GM19467 (cell line): ENCODE data around the gene ADSS1.

Source experiments
- ATAC-seq: cut with Tn5 transposase; IDR thresholded peaks from one replicate; pipeline ENCODE4 v1.9.1; 2021; ENCODE audit warnings: mild to moderate bottlenecking, moderate library complexity; ENCODE audit not compliant: unreplicated experiment

ADSS1 gene

DNA sequence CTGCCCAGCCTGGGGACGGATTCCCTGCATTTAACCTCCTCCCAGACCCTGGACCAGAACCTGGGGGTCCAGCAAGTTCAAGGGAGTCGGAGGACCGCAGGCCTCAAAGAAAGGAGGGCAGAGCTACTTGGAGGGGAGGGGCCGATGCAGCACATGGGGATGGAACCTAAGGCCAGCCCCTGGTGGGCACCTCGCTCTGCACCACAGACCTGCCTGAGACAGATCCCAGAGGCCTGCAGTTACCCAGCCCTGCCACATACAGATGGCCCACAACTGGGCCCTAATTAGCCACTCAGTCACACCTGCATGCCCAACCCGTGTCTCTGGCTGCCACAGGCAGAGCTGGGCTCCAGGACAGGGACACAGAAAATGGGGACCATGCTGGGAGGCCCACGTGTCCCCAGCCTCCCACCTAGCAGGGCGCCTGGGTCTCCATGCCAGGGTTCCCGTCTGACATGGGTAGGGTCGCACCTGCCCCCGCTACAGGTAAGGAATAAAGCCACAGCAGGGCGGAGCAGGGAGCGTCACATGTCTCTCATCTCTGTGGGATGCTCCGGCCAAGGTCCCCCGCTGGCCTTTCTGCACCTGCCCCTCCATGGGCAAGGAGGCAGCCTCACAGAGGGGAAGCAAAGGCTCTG, 54.8 kb downstream of the ADSS1 start:
- no peak for ATAC-seq

DNA sequence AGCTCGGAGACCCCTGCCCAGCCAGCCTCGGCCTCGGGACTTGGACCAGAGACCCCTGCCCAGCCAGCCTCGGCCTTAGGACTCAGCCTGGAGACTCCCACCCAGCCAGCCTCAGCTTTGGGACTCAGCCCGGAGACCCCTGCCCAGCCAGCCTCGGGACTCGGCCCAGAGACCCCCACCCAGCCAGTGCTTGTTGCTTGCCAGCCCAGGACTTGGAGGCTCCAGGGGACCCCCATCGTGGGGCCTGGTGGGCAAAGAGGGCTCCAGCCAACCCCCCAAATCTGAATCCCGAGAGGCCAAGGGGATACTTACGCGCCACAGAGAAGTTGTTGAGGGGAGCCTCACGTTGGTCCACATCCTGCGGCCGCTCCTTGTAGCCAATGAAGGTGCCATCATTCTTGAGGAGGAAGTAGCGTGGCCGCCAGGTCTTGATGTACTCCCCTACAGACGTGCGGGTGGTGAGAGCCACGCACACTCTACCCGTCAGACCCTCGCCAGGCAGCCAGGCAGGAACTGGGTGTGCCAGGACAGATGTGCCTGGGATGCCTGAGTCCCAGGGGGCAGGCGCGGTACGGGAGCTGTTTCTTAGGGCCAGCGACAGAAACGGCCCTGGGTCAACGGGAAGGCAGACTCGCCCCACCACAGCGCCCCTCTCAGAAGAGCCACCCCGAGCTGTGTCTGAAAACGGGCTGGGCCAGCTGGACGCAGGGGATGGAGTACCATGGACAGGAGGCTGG, 55.9 kb downstream of the ADSS1 start:
- no peak for ATAC-seq

DNA sequence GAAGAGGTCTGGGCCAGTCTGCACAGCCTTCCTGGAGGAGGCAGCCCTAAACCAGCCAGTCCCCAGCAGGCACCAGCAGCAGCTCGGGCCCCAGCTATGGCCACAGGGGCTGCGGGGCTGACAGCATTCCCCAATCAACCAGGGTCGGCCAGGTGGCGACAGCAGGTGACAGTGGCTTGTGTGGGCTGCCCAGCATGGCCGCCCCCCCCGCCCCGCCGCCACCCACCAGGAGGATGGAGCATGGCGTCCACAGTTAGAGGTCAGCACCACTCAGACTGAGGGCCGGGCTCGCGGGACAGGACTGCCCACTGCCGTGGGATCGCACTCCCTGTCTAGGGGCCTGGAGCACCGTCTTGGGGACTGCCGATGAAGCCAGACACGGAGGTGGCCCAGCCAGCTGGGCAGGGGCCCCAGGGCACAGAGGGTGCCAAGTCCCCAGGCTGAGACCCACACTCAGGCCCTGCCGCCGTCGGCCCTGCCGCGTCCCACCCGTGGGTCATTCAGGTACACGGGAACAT, 56.5 kb downstream of the ADSS1 start:
- no peak for ATAC-seq

GRCh38 chr14:104781271-104782077, 57.4 kb downstream of the ADSS1 start:
- ATAC-seq: no peak

- no peak for ATAC-seq
Observed at GRCh38 chr14:104782086-104782807, 58.2 kb downstream of the ADSS1 start.

- ATAC-seq: no peak
Observed at GRCh38 chr14:104782808-104783139, 58.7 kb downstream of the ADSS1 start.

DNA sequence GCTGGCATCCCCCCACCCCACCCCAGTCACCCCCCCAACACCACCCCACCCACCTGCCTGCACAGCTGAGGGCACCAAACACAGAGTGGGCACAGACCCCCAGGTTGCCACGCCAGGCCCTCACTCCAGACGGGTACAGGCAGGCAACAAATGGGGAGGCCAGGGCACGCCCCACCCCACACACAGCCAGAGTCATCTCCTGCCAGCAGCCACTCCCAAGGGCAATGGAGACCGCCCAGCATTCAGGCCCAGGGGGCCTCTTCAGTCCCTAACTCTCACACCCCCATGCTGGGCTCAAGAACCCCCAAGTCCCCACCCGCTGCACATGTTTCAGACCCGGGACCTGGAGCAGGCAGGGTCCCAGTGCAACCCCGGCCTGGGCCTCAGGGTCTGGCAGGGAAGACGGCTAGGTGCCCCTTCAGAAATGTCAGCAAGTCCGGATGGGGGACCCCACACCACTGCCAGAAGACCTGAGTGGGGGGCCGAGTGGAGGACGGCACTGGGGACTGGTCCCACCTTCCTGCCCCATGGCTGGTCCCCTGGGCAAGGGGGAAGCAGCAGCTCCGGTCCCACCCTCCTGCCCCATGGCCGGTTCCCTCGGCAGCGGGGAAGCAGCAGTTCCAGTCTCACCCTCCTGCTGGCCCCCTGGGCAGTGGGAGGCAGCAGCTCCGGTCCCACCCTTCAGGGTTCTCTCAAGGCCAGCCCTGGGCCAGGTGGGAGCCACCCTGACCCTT, 59.6 kb downstream of the ADSS1 start:
- ATAC-seq: no peak

- ATAC-seq: no peak
Observed at GRCh38 chr14:104784218-104784568, 60.2 kb downstream of the ADSS1 start.

GRCh38 chr14:104784846-104785707, 61.0 kb downstream of the ADSS1 start:
- no peak for ATAC-seq

- ATAC-seq: no peak
Observed at GRCh38 chr14:104785708-104786080, 61.7 kb downstream of the ADSS1 start.

GRCh38 chr14:104786091-104786586, 62.1 kb downstream of the ADSS1 start:
- ATAC-seq: no peak

DNA sequence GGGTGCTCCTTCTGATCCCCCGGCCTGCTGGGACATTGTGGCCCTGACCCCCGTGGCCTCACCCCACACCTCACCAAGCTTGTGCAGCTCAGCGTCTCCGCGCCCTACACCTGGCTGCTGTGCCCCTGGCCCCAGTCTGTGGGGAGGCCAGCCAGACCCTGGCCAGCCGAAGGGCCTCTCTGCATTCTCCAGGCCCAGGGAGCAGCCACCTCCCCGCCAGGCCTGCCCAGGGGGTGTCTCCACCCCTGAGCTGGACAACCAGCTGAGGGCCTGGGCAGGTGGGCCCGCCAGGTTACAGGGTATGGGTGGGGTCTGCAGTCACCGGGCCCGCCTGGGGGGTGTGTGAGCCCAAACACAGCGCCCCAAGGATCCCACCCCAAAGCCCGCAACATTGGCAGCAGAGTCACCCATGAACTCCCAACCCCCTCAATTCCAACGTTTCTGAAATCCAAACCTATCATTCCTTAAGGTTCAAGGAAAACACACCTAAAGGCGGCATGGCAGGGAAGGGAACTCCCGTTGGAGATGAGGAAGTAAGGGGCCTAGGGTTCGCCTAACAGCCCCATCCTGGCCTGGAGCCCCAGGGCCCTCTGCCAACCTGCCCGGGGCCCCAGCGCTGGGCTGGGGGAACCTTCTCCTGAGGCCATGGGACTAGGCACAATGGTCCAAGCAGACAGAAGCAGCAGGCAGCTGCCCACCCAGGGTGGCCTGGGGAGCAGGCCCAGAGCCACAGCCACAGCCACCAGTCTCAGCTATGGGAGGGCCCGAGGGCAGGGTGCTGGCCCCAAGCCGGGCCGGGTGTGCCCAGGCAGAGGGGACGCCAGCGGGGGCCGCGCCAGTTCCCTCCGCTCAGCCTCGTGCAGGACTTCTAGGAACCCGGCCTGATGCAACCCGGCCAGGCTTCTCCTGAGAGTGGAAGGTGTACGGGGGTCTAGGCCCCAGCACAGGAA, 63.0 kb downstream of the ADSS1 start:
- ATAC-seq: no peak

- ATAC-seq: no peak
Observed at GRCh38 chr14:104787736-104788135, 63.7 kb downstream of the ADSS1 start.

GRCh38 chr14:104788161-104788818, 64.3 kb downstream of the ADSS1 start:
- ATAC-seq: no peak

DNA sequence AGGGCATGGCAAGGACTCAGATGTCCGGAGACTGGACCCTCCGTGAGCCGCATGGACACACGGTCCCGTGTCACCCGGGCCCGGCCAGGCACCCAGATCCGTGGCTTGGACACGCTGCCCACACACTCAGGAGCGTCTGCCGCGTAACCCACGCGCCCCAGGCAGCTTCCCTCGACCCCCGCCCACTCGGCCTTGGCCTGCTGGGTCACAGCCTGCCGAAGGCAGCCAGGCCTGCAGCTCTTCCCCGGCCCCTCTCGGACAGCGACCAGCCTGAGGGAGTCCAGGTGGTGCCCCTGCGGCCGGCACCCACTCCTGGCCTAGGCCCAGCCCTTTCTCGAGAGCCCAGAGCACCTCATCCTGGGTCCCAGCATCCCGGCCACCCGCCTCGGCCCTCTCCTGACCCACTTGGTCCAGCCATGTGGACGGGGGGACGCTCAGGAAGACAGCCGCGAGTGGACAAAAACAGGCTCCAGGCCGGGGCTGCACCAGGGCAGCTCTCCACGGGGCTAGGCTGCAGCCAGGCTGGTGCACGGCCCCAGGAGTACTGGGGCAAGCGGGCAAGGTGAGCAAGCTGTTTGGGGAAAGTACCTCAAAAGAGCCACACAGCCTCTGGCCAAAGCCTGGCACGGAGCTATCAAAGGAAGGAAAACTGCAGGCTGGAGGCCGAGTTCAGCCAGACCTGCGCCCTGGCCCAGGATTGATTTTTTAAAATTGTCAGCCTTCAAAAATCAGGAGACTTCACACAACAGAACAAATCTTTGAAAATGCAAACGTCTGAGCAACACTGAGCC, 65.0 kb downstream of the ADSS1 start:
- ATAC-seq: no peak

DNA sequence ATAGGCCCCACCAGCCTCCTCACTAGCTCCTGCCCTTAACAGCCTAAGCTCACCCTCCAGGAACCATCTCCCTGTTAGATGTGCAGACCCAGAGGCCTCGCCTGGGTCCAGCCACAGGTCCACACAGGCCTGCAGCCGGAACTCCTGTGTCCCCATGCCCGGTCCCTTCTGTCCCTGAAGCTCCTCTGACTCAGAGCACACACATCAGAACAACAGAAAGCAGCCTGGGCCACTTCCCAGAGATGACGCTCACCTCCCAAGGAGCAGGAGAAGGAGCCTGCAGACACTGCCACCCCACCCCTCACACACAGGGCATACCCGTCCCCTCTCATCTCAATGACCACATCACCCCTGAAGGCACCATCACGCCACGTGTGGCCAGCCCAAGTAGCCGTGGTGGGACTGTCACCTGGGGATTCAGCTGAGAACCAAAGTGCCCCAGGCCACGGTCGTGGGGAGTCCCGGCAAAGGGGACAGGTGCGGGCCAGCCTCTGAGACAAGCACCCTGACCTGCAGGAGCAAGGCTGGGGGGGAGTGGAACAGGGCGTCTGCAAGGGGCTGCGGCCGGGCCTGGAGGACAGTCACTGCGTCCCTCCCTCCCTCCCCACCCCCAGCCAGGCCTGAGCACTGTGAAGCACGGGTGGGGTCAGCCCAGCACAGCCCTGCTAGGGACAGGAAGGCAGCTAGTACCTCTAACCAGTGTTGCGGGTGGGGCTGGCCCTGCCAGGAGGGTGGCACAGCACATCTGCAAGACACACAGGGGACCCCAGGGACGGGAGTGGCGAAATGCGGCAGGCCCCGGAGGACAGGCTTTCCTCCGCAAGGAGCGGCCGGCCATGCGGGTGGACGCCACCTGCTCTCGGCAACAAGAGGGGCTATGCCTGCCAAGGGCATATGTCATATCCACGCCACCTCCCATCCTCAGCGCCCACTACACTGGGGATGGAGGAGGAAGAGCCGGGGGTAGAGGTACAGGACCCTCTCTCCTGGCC, 66.0 kb downstream of the ADSS1 start:
- no peak for ATAC-seq
